Left ventricle myocardium superior (tissue), 1 donor: ENCODE results near the gene ERBB4. TPM values are rescaled to one million over a fixed set of nuclear protein-coding genes. Genes with fewer than 3 reads are reported as not detected.

Source experiments
- ATAC-seq: fragments of 200-7000 bp; cut with Tn5 transposase; one replicate; pipeline ENCODE4 v1.9.1; 2020; ENCODE audit warnings: mild to moderate bottlenecking, moderate library complexity
- DNase-seq: peaks from one replicate; pipeline ENCODE4 v3.0.0-alpha.2; 2020
- intact Hi-C: fragments of 100-400 bp; cut with micrococcal nuclease; formaldehyde crosslinking; loops from one replicate; pipeline ENCODE4 v1.11.0; 2022
- microRNA-seq: library from miRNA; unstranded; fragments of <30 nt; microRNA quantifications from one replicate; pipeline ENCODE4 v1.2.0, GENCODE V29; 2020; ENCODE audit warnings: borderline number of aligned reads
- total RNA-seq: library from RNA; stranded (reverse); fragmentation: NEBNext Ultra II Directional; extraction: Animal tissue kit (Norgen Biotek cat#: 25700); gene quantifications from one replicate; pipeline ENCODE4 v1.2.1, GENCODE V29; 2021
- donor health status: DM: no; HTN: yes; CAD: no; lungs with severe emphysema.

ERBB4 gene
- total RNA-seq, 1 donor from 2014 or later: 17.9 TPM

GRCh38 chr2:211329882-211330281 is 1208.7 kb downstream of the ERBB4 start:
- intact Hi-C loops: no loop called here
- no peak for ATAC-seq

GRCh38 chr2:211329421-211329820 is 1209.2 kb downstream of the ERBB4 start:
- intact Hi-C loops: no loop called here
- DNase-seq: no peak
- ATAC-seq: no peak

More at GRCh38 chr2:211329882-211330281, 1208.7 kb downstream of the ERBB4 start:
- DNase-seq: no peak

- ATAC-seq (no peak), DNase-seq (no peak)
- intact Hi-C loops: no loop called here
These were observed 1210.5 kb downstream of the ERBB4 start for GRCh38 chr2:211328126-211328525.

Small RNAs within 50 kb of the gene (microRNA-seq; reads per million reads assigned to microRNA genes)
- gene MIR548F2: not detected
